GM12873 (cell line): Measurements from ENCODE around the gene ANXA2.

Experiments
- CTCF ChIP-seq: IDR thresholded peaks from 2 replicates; pipeline ENCODE4 v1.5.1; 2012; ENCODE audit warnings: low read depth, mild to moderate bottlenecking, moderate library complexity, low read length, control low read depth; ENCODE audit not compliant: insufficient read depth; ENCODE audit errors: missing control alignments

Gene ANXA2

GRCh38 chr15:60390871-60391501 is 6.8 kb downstream of the ANXA2 start:
- no peak for TF ChIP-seq CTCF

DNA sequence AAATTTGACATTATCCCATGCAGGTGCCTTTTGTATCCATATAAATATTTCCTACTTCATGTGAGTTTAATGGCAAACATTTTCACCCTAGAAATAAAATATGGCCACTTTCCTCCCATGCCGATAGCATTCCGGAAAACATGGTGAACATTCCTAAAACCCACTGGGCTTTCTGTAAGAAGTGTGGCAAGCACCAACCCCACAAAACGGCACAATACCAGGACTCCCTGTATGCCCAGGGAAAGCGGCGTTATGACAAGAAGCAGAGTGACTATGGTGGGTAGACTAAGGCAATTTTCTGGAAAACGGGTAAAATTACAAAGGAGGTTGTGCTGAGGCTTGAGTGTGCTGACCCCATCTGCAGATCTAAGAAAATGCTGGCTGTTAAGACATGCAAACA is 7.6 kb downstream of the ANXA2 start:
- TF ChIP-seq CTCF = no peak

DNA sequence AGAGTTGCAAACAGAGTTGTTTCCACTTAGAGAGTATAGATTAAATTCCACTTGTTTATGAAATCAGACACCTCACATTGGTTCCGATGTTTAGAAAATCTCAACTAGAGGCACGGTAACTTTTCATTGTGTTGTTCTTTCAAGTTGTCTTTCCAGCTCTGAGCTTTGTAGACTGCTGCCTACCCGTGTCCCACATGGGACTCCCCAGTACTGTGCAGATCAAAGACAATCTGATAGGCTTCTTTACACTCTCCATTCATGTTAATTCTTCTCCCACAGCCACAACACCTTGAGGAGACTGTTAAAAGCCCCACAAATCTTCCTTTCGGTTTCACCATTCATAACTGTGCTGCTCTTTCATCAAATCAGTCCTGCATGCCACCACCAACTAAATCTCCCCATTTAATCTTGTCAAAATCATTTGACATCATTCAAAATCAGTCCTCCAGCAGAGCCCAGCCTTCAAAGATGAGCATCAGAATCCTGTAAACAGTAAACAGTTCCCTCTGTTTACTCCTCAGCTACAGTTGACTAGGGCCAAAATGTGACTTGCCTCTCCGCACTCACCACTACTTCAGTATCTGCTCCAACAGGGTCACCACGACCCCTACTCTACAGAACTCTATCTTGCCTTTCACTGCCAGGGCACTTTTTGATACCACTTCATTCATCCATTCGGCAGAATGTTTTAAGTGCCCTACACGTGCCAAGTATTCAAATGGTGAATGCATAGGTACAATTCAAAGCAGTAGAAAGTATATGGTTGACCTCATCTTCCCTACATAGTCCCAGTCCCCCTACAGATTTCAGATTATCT is 8.3 kb downstream of the ANXA2 start:
- no peak for TF ChIP-seq CTCF

GRCh38 chr15:60387321-60387720 is 10.5 kb downstream of the ANXA2 start:
- no peak for TF ChIP-seq CTCF

DNA sequence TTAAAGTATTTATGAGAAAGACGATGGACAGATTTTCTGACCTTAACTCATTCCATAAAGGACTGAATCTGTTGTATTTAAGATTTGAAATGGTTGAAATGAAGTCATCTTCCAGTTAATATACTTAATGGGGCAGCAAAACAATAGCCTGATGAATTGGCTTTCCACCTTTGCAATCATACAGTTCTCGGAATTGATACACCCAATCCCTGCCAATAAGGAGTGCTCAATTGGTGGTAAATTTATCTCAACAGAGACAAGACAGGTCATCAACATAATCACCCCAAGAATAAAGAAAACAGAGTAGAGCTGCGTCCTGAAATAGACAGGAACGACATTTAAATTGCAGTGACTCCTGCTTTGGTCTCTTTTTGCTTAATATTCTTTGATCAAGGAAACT is 11.2 kb downstream of the ANXA2 start:
- TF ChIP-seq CTCF = no peak

DNA sequence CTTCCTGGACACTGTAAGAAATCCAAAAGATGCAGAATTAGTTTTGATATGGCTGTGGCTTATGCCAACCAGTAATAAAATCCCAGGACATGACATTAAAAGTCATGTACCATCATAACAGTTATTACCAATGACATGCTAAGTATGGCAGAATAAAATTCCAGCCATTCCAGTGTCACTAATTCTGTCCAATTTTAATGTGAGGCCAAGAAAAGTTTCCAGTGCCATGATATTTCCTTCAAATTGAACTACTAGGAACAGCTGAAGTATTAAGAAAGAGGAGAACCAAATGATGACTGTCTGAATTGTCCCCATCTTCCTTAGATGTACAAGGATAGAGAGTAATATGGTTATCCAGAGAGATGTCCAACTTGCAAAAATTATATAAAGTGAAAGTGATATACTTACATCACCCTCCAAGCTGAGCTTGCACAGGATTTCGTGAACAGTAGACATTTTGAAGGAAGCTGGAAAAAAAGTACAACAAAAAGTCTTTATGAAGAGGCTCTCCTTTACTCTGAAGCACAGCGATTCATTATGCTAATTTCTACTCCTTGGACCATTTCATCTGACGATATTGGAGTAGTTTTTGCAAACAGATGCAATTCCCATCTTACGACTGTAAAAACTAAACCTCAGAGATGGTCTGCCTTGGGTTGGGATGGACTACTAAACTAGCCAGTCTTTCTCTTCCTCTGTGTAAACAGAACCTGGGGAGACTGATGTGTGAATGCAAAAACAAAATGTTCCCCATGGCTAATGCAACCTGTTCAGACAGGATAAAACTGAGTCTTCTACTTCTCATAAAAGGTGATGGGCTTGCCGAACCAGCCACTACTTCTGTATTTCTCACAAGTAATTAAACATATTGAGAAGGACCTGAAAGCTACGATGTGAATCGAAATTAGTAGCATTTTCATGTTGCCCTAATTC is 11.9 kb downstream of the ANXA2 start:
- TF ChIP-seq CTCF = no peak
